ENCODE data around the gene ZDBF2. TPM values are rescaled to one million over a fixed set of nuclear protein-coding genes. Genes with fewer than 3 reads are reported as not detected.
"Not testable (repeated sequence)": the region's sequence is repeated elsewhere in the genome, so short reads cannot be mapped to it uniquely, and the experiment has no call there.

Gene ZDBF2
- polyA plus RNA-seq, 4 donors, result 0.22 to 3.4 (median 0.63) TPM

DNA sequence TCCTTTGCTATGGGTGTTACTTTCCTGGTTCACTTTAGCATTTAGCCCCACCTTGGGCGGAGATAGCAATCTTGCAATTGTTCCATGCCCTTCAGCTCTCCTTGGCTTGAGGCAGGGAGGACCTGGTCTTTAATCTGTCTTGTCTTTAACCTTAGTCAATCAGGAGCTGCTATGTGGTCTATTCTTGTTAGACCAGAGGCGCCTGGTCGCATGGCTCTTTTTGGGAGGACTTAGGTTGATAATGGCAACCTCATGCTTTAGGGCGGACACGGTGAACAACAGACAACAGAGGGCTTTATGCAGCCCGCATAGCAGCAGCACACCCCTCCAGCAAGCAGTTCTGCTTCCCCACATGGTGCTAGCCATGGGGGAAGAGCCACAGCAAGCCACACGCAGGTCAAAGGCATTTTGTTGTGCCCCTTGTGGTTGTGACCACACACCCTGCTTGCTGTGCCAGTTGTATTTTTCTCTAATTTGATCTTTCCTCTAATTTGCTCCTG lies 17.7 kb upstream of the ZDBF2 start:
- Histone ChIP-seq H3K27ac (ENCODE audit: low read depth in 1 of 3, low read length in 2 of 3) (no peak overlapping the region), H3K27me3 (ENCODE audit: control insufficient read depth in 3 of 3, insufficient read depth in 3 of 3, low read length in 3 of 3) (peaks cover 0 to 78% (median 30%) of the 10 kb centered on the region in 3 donors), H3K36me3 (ENCODE audit: control insufficient read depth in 3 of 3, insufficient read depth in 2 of 3, low read depth in 1 of 3, low read length in 3 of 3) (no peaks in the 10 kb centered on the region), H3K4me3 (ENCODE audit: low read depth in 1 of 3, low read length in 3 of 3) (no peak overlapping the region), H3K4me1 (ENCODE audit: control insufficient read depth in 3 of 3, insufficient read depth in 2 of 3, low read depth in 1 of 3, low read length in 2 of 3) (no peaks in the 10 kb centered on the region), H3K9me3 (ENCODE audit: control insufficient read depth in 2 of 2, insufficient read depth in 1 of 2, low read depth in 1 of 2, low read length in 1 of 2) (peaks cover 0 to 2% of the 10 kb centered on the region in 2 donors)
- FAIRE-seq (no peak), DNase-seq (no peak)
- 33 to 47% (median 43%) methylated on average over 7 of the region's 7 CpGs for WGBS, 3 donors

DNA sequence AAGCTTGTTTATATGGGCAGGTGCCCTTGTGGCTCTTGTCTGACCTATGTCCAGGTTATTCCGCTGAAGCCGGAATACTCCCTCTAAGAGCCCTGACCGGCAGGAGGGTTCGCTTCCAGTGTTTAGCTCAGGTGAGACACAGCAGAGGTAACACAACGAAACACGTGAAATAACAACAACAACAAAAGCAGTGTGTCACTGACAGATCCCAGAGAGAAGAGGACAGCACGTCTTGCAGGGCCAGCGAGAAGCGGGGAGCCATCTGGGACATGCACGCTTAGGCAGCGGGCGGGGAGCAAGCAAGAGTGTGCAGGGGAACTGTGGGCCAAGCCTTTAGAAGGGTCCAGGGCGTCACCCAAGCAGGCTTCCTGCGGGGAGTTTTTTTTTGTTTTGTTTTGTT lies 17.1 kb upstream of the ZDBF2 start:
- no peak for FAIRE-seq
- Histone ChIP-seq H3K27me3 (ENCODE audit: control insufficient read depth in 3 of 3, insufficient read depth in 3 of 3, low read length in 3 of 3) (peaks cover 0 to 80% (median 30%) of the 10 kb centered on the region in 3 donors), H3K36me3 (ENCODE audit: control insufficient read depth in 3 of 3, insufficient read depth in 2 of 3, low read depth in 1 of 3, low read length in 3 of 3) (no peaks in the 10 kb centered on the region), H3K4me3 (ENCODE audit: low read depth in 1 of 3, low read length in 3 of 3) (no peak overlapping the region), H3K9me3 (ENCODE audit: control insufficient read depth in 2 of 2, insufficient read depth in 1 of 2, low read depth in 1 of 2, low read length in 1 of 2) (peaks cover 0 to 2% of the 10 kb centered on the region in 2 donors), H3K27ac (ENCODE audit: low read depth in 1 of 3, low read length in 2 of 3) (no peak overlapping the region), H3K4me1 (ENCODE audit: control insufficient read depth in 3 of 3, insufficient read depth in 2 of 3, low read depth in 1 of 3, low read length in 2 of 3) (no peaks in the 10 kb centered on the region)
- DNase-seq, result no peak
- WGBS, 3 donors, result 53 to 55% (median 53%) methylated on average over 14 of the region's 14 CpGs

DNA sequence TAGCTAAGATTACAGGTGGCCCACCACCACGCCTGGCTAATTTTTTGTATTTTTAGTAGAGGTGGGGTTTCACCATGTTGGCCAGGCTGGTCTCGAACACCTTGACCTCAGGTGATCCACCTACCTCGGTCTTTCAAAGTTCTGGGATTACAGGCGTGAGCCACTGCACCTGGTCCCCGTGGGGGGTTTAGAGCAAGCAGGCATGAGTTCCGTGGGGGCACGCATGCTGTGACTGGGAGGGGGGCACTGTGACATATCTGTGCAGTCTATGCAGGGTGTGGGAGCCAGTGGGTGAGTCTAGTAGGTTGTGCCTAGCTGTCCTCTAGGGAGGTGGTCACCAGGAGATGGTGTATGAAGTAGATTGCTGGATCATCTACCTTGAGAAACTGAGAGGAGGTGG lies 16.6 kb upstream of the ZDBF2 start:
- H3K27ac ChIP-seq (ENCODE audit: low read depth in 1 of 3, low read length in 2 of 3), result no peak overlapping the region
- FAIRE-seq (no peak), DNase-seq (no peak)
- peaks cover 0 to 80% (median 30%) of the 10 kb centered on the region in 3 donors for H3K27me3 ChIP-seq (ENCODE audit: control insufficient read depth in 3 of 3, insufficient read depth in 3 of 3, low read length in 3 of 3)
- no peaks in the 10 kb centered on the region for H3K4me1 ChIP-seq (ENCODE audit: control insufficient read depth in 3 of 3, insufficient read depth in 2 of 3, low read depth in 1 of 3, low read length in 2 of 3)
- H3K4me3 ChIP-seq (ENCODE audit: low read depth in 1 of 3, low read length in 3 of 3), result no peak overlapping the region
- 45 to 55% (median 55%) methylated on average over 7 of the region's 7 CpGs for WGBS, 3 donors
- H3K36me3 ChIP-seq (ENCODE audit: control insufficient read depth in 3 of 3, insufficient read depth in 2 of 3, low read depth in 1 of 3, low read length in 3 of 3), result no peaks in the 10 kb centered on the region
- H3K9me3 ChIP-seq (ENCODE audit: control insufficient read depth in 2 of 2, insufficient read depth in 1 of 2, low read depth in 1 of 2, low read length in 1 of 2), result peaks cover 0 to 3% of the 10 kb centered on the region in 2 donors

DNA sequence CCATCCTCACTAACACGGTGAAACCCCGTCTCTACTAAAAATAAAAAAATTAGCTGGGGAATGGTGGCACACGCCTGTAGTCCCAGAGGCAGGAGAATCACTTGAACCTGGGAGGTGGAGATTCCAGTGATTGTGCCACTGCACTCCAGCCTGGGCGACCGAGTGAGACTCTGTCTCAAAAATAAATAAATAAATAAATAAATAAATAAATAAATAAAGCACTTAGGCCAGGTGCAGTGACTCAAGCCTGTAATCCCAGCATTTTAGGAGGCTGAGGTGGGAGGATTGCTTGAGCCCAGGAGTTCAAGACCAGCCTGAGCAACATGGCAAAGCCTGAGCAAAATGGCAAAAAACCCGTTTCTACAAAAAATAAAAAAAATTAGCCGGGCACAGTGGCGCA lies 15.8 kb upstream of the ZDBF2 start:
- not testable (repeated sequence) for H3K27ac ChIP-seq (ENCODE audit: low read depth in 1 of 3, low read length in 2 of 3); H3K4me3 ChIP-seq (ENCODE audit: low read depth in 1 of 3, low read length in 3 of 3); H3K9me3 ChIP-seq (ENCODE audit: control insufficient read depth in 2 of 2, insufficient read depth in 1 of 2, low read depth in 1 of 2, low read length in 1 of 2); H3K4me1 ChIP-seq (ENCODE audit: control insufficient read depth in 3 of 3, insufficient read depth in 2 of 3, low read depth in 1 of 3, low read length in 2 of 3); H3K36me3 ChIP-seq (ENCODE audit: control insufficient read depth in 3 of 3, insufficient read depth in 2 of 3, low read depth in 1 of 3, low read length in 3 of 3); FAIRE-seq; DNase-seq
- peaks cover 0 to 80% (median 31%) of the 10 kb centered on the region in 3 donors for H3K27me3 ChIP-seq (ENCODE audit: control insufficient read depth in 3 of 3, insufficient read depth in 3 of 3, low read length in 3 of 3)
- 51 to 63% (median 54%) methylated on average over 8 of the region's 8 CpGs for WGBS, 3 donors

DNA sequence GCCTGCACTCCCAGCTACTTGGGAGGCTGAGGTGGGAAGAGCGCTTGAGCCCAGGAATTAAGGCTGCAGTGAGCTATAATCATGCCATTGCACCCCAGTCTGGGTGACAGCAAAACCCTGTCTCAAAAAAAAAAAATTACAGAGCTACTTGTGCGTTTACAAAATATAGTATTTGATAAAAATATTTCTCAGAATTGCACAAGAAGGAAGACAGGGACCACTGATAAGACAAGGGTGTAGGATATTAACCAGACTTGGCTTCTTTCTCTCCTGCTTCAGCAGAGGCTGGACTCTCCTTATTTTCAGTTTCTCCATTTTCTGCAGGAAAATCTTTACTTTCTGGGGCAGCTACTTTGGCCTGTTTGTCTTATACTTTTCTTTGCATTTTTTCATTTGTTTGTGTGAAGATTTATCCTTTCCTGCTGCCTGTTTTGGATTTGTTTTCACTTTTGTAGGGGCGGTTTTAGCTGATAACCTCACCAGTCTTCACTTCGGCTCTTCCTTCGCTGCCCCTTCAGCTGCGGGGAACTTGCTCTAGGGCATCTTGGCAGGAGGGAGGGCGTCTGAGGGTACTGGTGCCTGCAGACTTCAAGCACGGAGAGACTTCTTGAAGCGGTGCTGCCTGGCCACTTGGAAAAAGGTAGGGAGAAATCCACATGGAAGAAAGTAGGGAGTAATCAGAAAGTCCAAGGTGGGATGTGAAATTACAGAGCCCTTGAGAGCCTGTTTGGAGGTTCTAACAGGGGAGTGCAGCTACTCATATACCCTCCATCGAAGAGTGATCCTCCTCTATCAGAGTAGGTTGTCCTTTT lies 14.9 kb upstream of the ZDBF2 start:
- 29 to 37% (median 34%) methylated on average over 10 of the region's 10 CpGs for WGBS, 3 donors
- H3K4me1 ChIP-seq (ENCODE audit: control insufficient read depth in 3 of 3, insufficient read depth in 2 of 3, low read depth in 1 of 3, low read length in 2 of 3), result no peaks in the 10 kb centered on the region
- no peak for FAIRE-seq
- H3K9me3 ChIP-seq (ENCODE audit: control insufficient read depth in 2 of 2, insufficient read depth in 1 of 2, low read depth in 1 of 2, low read length in 1 of 2), result peaks cover 0 to 2% of the 10 kb centered on the region in 2 donors
- H3K27ac ChIP-seq (ENCODE audit: low read depth in 1 of 3, low read length in 2 of 3), result no peak overlapping the region
- peaks cover 0 to 83% (median 34%) of the 10 kb centered on the region in 3 donors for H3K27me3 ChIP-seq (ENCODE audit: control insufficient read depth in 3 of 3, insufficient read depth in 3 of 3, low read length in 3 of 3)
- DNase-seq, result no peak
- H3K4me3 ChIP-seq (ENCODE audit: low read depth in 1 of 3, low read length in 3 of 3), result no peak overlapping the region
- H3K36me3 ChIP-seq (ENCODE audit: control insufficient read depth in 3 of 3, insufficient read depth in 2 of 3, low read depth in 1 of 3, low read length in 3 of 3), result no peaks in the 10 kb centered on the region

DNA sequence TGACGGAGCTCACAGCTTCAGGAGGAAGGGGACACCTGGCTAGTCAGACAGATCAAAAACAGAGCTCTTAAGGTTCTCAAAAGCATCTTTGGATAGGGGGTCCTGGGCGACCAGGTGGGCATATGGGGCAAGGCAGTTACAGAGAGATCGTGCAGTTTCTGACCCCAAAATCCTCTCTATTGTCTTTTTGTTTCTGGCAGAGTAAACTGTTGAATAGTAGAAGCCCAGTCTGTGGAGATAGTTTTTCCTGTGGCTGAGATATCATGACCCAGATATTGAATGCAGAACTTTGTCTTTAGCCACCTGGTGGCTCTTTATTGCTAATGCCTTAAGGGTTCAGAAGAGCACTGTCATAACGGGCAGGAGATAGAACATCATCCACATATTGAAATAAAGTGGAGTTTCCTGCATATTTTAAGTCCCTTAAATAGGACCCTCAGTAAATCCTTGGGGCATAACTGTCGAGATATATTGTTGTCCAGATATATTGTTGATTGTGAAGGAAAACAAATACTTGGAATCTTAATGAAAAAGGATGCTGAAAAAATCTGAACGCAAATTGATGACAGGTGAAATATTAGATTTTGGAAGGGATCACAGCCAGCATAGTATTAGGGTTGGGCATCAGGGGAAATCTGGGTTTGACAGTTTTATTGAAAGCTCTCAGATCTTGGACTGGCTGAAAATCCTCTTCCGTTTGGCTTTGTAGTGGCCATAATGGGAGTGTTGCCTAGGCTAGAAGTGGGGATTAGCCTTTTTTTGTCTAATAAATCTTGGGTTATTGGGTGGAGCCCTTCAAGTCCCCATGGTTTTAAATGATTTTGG lies 14.1 kb upstream of the ZDBF2 start:
- Histone ChIP-seq H3K4me3 (ENCODE audit: low read depth in 1 of 3, low read length in 3 of 3) (no peak overlapping the region), H3K27ac (ENCODE audit: low read depth in 1 of 3, low read length in 2 of 3) (no peak overlapping the region), H3K36me3 (ENCODE audit: control insufficient read depth in 3 of 3, insufficient read depth in 2 of 3, low read depth in 1 of 3, low read length in 3 of 3) (no peaks in the 10 kb centered on the region), H3K27me3 (ENCODE audit: control insufficient read depth in 3 of 3, insufficient read depth in 3 of 3, low read length in 3 of 3) (peaks cover 0 to 80% (median 30%) of the 10 kb centered on the region in 3 donors), H3K9me3 (ENCODE audit: control insufficient read depth in 2 of 2, insufficient read depth in 1 of 2, low read depth in 1 of 2, low read length in 1 of 2) (peaks cover 0 to 2% of the 10 kb centered on the region in 2 donors), H3K4me1 (ENCODE audit: control insufficient read depth in 3 of 3, insufficient read depth in 2 of 3, low read depth in 1 of 3, low read length in 2 of 3) (no peaks in the 10 kb centered on the region)
- WGBS, 3 donors, result 27 to 34% (median 31%) methylated on average over 7 of the region's 7 CpGs
- DNase-seq (peak in 1 of 2 donors; percentile 18), FAIRE-seq (no peak)

DNA sequence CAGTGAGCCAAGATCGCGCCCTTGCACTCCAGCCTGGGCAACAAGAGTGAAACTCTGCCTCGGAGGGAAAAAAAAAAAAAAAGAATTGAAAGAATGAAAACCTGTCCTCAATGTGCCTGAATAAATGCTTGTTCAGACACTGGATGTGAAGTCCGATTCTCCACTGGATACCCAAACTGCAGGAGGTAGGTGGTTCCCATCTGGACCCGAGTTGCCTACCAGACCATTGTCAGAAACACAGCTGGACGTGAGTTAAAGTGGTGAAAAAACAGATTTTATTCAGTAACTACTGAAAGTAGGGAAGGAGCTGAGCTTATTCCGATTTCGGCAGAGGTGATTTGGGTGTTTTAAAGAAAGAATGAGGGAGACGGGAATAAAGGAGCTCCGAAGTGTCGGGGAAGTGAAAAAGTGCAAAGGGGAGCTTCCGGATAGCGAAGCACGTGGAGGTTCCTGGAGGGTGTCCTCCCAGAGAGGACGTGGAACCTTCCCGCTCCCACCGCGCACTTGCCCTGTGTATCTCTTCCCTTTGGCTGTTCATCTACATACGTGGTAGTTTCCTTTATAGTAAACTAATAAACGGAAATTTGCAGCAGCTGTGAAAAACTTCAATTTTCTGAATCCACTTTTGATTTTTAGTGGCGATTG lies 10.4 kb upstream of the ZDBF2 start:
- Histone ChIP-seq H3K9me3 (ENCODE audit: control insufficient read depth in 2 of 2, insufficient read depth in 1 of 2, low read depth in 1 of 2, low read length in 1 of 2) (peaks cover 0 to 2% of the 10 kb centered on the region in 2 donors), H3K4me1 (ENCODE audit: control insufficient read depth in 3 of 3, insufficient read depth in 2 of 3, low read depth in 1 of 3, low read length in 2 of 3) (no peaks in the 10 kb centered on the region), H3K36me3 (ENCODE audit: control insufficient read depth in 3 of 3, insufficient read depth in 2 of 3, low read depth in 1 of 3, low read length in 3 of 3) (no peaks in the 10 kb centered on the region), H3K27ac (ENCODE audit: low read depth in 1 of 3, low read length in 2 of 3) (no peak overlapping the region), H3K27me3 (ENCODE audit: control insufficient read depth in 3 of 3, insufficient read depth in 3 of 3, low read length in 3 of 3) (peaks cover 0 to 78% (median 24%) of the 10 kb centered on the region in 3 donors), H3K4me3 (ENCODE audit: low read depth in 1 of 3, low read length in 3 of 3) (no peak overlapping the region)
- FAIRE-seq, result no peak
- no peak for DNase-seq
- whole genome bisulfite sequencing, 3 donors, result 45 to 50% (median 50%) methylated on average over 21 of the region's 21 CpGs

Measured in small intestine (tissue), 7 donors.